K562 (cell line): ENCODE data around the gene CDK4. TPM values are rescaled to one million over a fixed set of nuclear protein-coding genes. Genes with fewer than 3 reads are reported as not detected.

Source experiments
- CC2D1A ChIP-seq: fragments of 450-650 bp; IDR thresholded peaks from 2 replicates; pipeline ENCODE4 v1.6.1; 2017; ENCODE audit warnings: mild to moderate bottlenecking
- E2F3 ChIP-seq: fragments of 250-450 bp; sonication (Bioruptor Pico); IDR thresholded peaks from 2 replicates; pipeline ENCODE4 v1.4.0; 2020; ENCODE audit warnings: mild to moderate bottlenecking
- EP400 ChIP-seq: fragments of 450-650 bp; IDR thresholded peaks from 2 replicates; pipeline ENCODE4 v1.6.1; 2017; ENCODE audit warnings: antibody characterized with exemption, mild to moderate bottlenecking, moderate library complexity
- ETV6 ChIP-seq, 3 experiments: fragments of 150-350 bp in 1 of 3; sonication (generic) in 1 of 3; formaldehyde crosslinking in 1 of 3; IDR thresholded peaks; 2 replicates each; pipeline versions ENCODE4 v1.6.1 to v1.8.0; 2014 to 2022; ENCODE audit warnings: borderline replicate concordance in 2 of 3, low read depth in 2 of 3, antibody characterized with exemption in 1 of 3, low read length in 1 of 3, mild to moderate bottlenecking in 1 of 3, missing genetic modification reagents in 1 of 3
- HLTF ChIP-seq: fragments of 450-650 bp; IDR thresholded peaks from 2 replicates; pipeline ENCODE4 v1.6.1; 2016
- MBD1 ChIP-seq: fragments of 250-450 bp; sonication (Bioruptor Pico); IDR thresholded peaks from 2 replicates; pipeline ENCODE4 v1.8.0; 2022; ENCODE audit warnings: inconsistent platforms
- SRSF3 ChIP-seq: fragments of 200-400 bp; formaldehyde crosslinking; IDR thresholded peaks from 2 replicates; pipeline ENCODE4 v1.6.1; 2016; ENCODE audit warnings: mild to moderate bottlenecking, low read length, moderate library complexity; ENCODE audit not compliant: insufficient read depth
- XRCC4 ChIP-seq: IDR thresholded peaks from one replicate; pipeline ENCODE4 v1.6.1; 2011; ENCODE audit not compliant: insufficient read depth, insufficient read length; ENCODE audit errors: extremely low read depth
- ZBTB11 ChIP-seq, 3 experiments: fragments of 200-800 bp in 1 of 3; fragments of 250-450 bp in 1 of 3; fragments of 450-650 bp in 1 of 3; sonication (Bioruptor Pico) in 1 of 3; sonication (Bioruptor generic) in 1 of 3; formaldehyde crosslinking in 1 of 3; IDR thresholded peaks; 2 replicates each; pipeline versions ENCODE4 v1.6.1 to v1.8.0; 2016 to 2022; ENCODE audit warnings: mild to moderate bottlenecking in 2 of 3, missing genetic modification characterization in 2 of 3, missing compliant biosample characterization in 1 of 3, moderate library complexity in 1 of 3
- ZBTB40 ChIP-seq, 2 experiments: fragments of 450-650 bp in 1 of 2; sonication (generic) in 1 of 2; formaldehyde crosslinking in 1 of 2; IDR thresholded peaks; 2 replicates each; pipeline versions ENCODE4 v1.7.1 to v1.9.0; 2016 to 2022; ENCODE audit warnings: inconsistent platforms in 1 of 2, mild to moderate bottlenecking in 1 of 2, missing genetic modification reagents in 1 of 2
- polyA plus RNA-seq, 8 experiments: library from polyadenylated mRNA; depleted of rRNA in 4 of 8; stranded (reverse) in 5 of 8; unstranded in 3 of 8; fragments of >200 nt; fragmentation: Nextera tagmentation in 2 of 8; fragmentation: Illumina TruSeq in 1 of 8; extraction: Ambion mirVana in 2 of 8; extraction: Trizol in 1 of 8; gene quantifications; 2 replicates each; pipeline versions ENCODE4 v1.2.1 to v1.2.3, GENCODE V29; 2011 to 2014; ENCODE audit warnings: inconsistent platforms in 1 of 8, missing spikeins in 1 of 8
- total RNA-seq, 7 experiments: library from RNA; depleted of rRNA in 6 of 7; stranded (reverse); fragments of >200 nt in 6 of 7; fragmentation: Illumina TruSeq in 2 of 7; extraction: Trizol in 2 of 7; gene quantifications; 2 replicates each; pipeline versions ENCODE4 v1.2.1 to v1.2.3, GENCODE V29; 2011 to 2021; ENCODE audit warnings: low replicate concordance in 1 of 7

Gene CDK4
- total and polyA plus RNA-seq, 9 of the 15 experiments (the other 6 are each of a cell fraction or from before 2014, with no cell fraction given) = 37.8 to 436 (median 238) TPM

GRCh38 chr12:57735952-57736740, 16.0 kb downstream of the CDK4 start (continued):
- TF ChIP-seq SRSF3 = no peak
- TF ChIP-seq HLTF = no peak
- TF ChIP-seq E2F3 = 0 out of 2 replicates have a peak, but pooled peaks have one; percentile 75
- TF ChIP-seq ZBTB40 (IDR thresholded peaks at IDR 0.05) = peak; percentile 44; the same call in 1 of the 2 replicates
- no peak for TF ChIP-seq ZBTB40 (CRISPR knock-in tag; IDR thresholded peaks at IDR 0.05)
- TF ChIP-seq EP400 = peak; percentile 32; the same call in 1 of the 2 replicates
- TF ChIP-seq XRCC4 = no peak
- peak; percentile 50; the same call in 1 of the 2 replicates for TF ChIP-seq CC2D1A
- peak in 1 of 3 experiments; percentile 39; a peak in 1 of 6 replicates for TF ChIP-seq ZBTB11 (CRISPR knock-in tag; IDR thresholded peaks at IDR 0.05)
- no peak for TF ChIP-seq ETV6 (IDR thresholded peaks at IDR 0.05; ENCODE audit: borderline replicate concordance in 1 of 2, low read depth in 2 of 2, low read length in 1 of 2)
- TF ChIP-seq ETV6 (CRISPR knock-in tag; IDR thresholded peaks at IDR 0.05; ENCODE audit: borderline replicate concordance) = no peak
- no peak for TF ChIP-seq MBD1 (CRISPR knock-in tag)
